Prostate gland (tissue), 2 donors: ENCODE results near the gene CFAP100. TPM values are rescaled to one million over a fixed set of nuclear protein-coding genes. Genes with fewer than 3 reads are reported as not detected.

Source experiments
- DNase-seq: peaks from one replicate; pipeline ENCODE4 v3.0.0-alpha.2; 2019; ENCODE audit warnings: low spot score
- H3K27ac ChIP-seq, 2 donors: fragments of 200-600 bp; sonication (generic); 2 replicates each; pipeline ENCODE4 v1.5.1; 2017 to 2019
- H3K27me3 ChIP-seq: fragments of 200-600 bp; sonication (generic); replicated peaks from 2 replicates; pipeline ENCODE4 v1.5.1; 2019; ENCODE audit not compliant: insufficient read depth
- H3K36me3 ChIP-seq, 2 donors: fragments of 200-600 bp; sonication (generic); 1 replicate in 1 of 2; 2 replicates in 1 of 2; pipeline versions ENCODE4 v1.5.1 to v1.8.1; 2017 to 2019
- H3K4me1 ChIP-seq: fragments of 200-600 bp; sonication (generic); replicated peaks from 2 replicates; pipeline ENCODE4 v1.5.1; 2019
- H3K4me3 ChIP-seq, 2 donors: fragments of 200-600 bp; sonication (generic); 2 replicates each; pipeline ENCODE4 v1.5.1; 2017 to 2019
- H3K9me3 ChIP-seq: fragments of 200-600 bp; sonication (generic); 2 replicates; pipeline ENCODE4 v1.5.1; 2017
- POLR2A ChIP-seq: fragments of 450-650 bp; IDR thresholded peaks from one replicate; pipeline ENCODE4 v1.6.1; 2016; ENCODE audit warnings: antibody characterized with exemption, mild to moderate bottlenecking
- POLR2AphosphoS5 ChIP-seq: sonication (generic); formaldehyde crosslinking; IDR thresholded peaks from one replicate; pipeline ENCODE4 v1.6.1; 2017; ENCODE audit warnings: antibody characterized with exemption
- WGBS: methylation state at CpG from one replicate; pipeline ENCODE4 v1.1.5; 2018; 5-methylcytosine and 5-hydroxymethylcytosine counted together
- intact Hi-C: fragments of 100-400 bp; cut with DNase I; formaldehyde crosslinking; loops from one replicate; pipeline ENCODE4 v1.14.2; 2022
- total RNA-seq, 2 donors: library from RNA; depleted of rRNA; stranded (reverse); fragments of >200 nt; gene quantifications; one replicate each; pipeline ENCODE4 v1.1.0, GENCODE V29; 2016
- TF ChIP-seq, protein P1 (sequence below), 4 experiments: fragments of 200-600 bp in 2 of 4; fragments of 450-650 bp in 2 of 4; sonication (generic) in 2 of 4; IDR thresholded peaks; 1 replicate in 3 of 4; 2 replicates in 1 of 4; pipeline ENCODE4 v1.5.1; 2016 to 2019; ENCODE audit warnings: antibody characterized with exemption in 4 of 4, mild to moderate bottlenecking in 2 of 4, moderate library complexity in 2 of 4

The CFAP100 gene
- total RNA-seq, 2 donors from 2014 or later: 2.3 TPM; not detected in 1

DNA sequence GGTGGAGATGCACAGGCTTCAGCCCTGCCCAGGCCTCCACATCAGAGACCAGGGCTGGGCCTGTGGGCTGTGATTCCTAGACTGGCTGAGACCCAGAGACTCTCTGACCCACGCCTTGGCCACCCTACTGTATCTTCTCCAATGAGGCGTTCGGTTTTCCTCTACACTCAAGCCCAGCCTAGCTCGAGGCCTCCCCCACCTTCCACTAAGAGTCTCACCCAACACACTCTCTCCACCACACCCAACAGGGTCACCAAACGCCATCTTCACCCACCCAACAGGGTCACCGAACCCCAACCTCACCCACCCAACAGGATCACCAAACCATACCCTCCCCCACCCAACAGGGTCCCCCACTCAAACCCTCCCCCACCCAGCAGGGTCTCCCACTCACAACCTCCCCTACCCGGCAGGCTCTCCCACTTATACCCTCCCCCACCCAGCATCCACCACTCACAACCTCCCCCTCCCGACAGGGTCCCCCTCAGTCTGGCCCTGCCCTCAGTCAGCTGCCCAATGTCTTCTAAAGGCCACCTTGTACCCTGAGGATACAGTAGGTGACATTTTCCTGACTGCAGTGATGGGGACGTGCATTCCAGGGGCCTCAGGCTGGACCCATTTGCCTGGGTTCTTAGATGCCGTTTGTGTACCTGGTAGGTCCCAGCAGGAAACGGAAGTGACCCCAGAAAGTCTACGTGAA, 20.4 kb downstream of the CFAP100 start:
- 91% methylated on average over 12 of the region's 12 CpGs for WGBS
- intact Hi-C loops: no loop called here
- Histone ChIP-seq H3K27me3 (peaks cover 14% of the 10 kb centered on the region), H3K4me1 (no peaks in the 10 kb centered on the region), H3K9me3 (no peaks in the 10 kb centered on the region), H3K4me3 (no peak overlapping the region), H3K36me3 (no peaks in the 10 kb centered on the region), H3K27ac (no peak overlapping the region)
- TF ChIP-seq, protein P1, sequence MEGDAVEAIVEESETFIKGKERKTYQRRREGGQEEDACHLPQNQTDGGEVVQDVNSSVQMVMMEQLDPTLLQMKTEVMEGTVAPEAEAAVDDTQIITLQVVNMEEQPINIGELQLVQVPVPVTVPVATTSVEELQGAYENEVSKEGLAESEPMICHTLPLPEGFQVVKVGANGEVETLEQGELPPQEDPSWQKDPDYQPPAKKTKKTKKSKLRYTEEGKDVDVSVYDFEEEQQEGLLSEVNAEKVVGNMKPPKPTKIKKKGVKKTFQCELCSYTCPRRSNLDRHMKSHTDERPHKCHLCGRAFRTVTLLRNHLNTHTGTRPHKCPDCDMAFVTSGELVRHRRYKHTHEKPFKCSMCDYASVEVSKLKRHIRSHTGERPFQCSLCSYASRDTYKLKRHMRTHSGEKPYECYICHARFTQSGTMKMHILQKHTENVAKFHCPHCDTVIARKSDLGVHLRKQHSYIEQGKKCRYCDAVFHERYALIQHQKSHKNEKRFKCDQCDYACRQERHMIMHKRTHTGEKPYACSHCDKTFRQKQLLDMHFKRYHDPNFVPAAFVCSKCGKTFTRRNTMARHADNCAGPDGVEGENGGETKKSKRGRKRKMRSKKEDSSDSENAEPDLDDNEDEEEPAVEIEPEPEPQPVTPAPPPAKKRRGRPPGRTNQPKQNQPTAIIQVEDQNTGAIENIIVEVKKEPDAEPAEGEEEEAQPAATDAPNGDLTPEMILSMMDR (IDR thresholded peaks at IDR 0.05): no peak
- TF ChIP-seq POLR2AphosphoS5 (no peak), POLR2A (no peak)
- no peak for DNase-seq

DNA sequence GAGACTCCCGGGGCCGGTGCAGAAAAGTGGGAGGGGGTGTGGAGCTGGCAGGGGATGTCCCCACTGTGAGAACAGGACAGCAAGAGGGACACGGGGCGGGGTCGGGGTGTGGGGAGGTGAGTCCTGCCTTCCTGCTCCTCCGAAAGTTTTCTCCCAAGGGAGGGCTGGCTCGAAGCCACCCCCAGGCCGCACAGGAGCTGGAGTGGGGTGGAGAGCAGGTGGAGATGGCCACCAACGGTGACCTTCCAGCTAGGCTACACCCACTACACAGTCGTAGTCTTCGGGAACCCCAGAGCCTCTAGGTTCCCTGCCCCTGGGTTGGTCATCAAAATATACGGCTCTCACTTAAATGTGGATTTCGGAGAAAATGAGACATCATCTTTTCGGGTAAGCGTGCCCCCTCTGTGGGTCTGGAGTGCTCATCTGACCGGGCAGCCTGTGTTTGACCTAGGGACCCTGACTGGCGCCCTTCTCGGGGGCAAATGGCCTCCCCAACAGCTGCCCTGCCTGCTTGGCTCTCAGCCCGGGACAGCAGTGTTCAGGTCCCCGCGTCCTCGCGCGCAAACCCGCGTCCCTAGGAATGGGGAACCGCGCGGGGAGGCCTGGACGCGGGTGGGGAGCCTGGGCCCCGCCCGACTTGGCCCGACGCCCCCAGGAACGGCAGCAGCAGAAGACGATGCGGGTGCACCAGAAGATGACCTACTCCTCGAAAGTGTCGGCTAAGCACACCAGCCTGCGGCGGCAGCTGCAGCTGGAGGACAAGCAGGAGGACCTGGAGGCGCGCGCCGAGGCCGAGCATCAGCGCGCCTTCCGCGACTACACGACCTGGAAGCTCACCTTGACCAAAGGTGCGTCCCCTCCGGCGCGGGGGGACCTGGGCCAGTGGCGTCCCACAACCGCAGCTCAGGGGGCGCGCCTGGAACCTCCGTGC, 21.2 kb downstream of the CFAP100 start:
- no peaks in the 10 kb centered on the region for H3K4me1 ChIP-seq
- TF ChIP-seq POLR2AphosphoS5: no peak
- TF ChIP-seq, protein P1 (IDR thresholded peaks at IDR 0.05): no peak
- TF ChIP-seq POLR2A: no peak
- WGBS: 41% methylated on average over 61 of the region's 61 CpGs
- no peaks in the 10 kb centered on the region for H3K9me3 ChIP-seq
- no peak for DNase-seq
- no peaks in the 10 kb centered on the region for H3K36me3 ChIP-seq
- no peak overlapping the region for H3K27ac ChIP-seq
- H3K4me3 ChIP-seq: no peak overlapping the region
- peaks cover 14% of the 10 kb centered on the region for H3K27me3 ChIP-seq
- intact Hi-C loops: no loop called here

DNA sequence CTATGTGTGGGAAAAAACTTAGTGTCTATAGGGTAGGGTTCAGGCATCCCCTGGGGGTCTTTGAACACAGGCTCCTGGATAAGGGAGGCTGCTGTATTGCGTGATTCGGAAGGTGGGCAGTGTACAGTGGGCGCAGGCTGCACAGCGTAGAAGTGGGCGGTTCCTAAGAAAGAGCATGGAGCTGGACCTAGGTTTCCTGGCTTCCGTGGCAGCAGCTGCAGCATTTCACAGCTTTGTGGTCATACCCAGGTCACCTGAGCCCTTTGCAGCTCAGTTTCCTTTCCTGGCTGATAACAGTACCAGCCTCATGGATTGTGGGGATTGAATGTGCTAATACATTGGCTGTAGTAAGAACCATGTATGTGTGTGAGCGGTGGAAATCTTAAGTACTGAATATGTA, 22.2 kb downstream of the CFAP100 start:
- peaks cover 14% of the 10 kb centered on the region for H3K27me3 ChIP-seq
- 83% methylated on average over 7 of the region's 7 CpGs for WGBS
- no peak overlapping the region for H3K27ac ChIP-seq
- no peaks in the 10 kb centered on the region for H3K36me3 ChIP-seq
- intact Hi-C loops: no loop called here
- no peaks in the 10 kb centered on the region for H3K9me3 ChIP-seq
- TF ChIP-seq POLR2AphosphoS5: no peak
- TF ChIP-seq, protein P1 (IDR thresholded peaks at IDR 0.05): no peak
- TF ChIP-seq POLR2A: no peak
- no peak for DNase-seq
- H3K4me1 ChIP-seq: no peaks in the 10 kb centered on the region
- H3K4me3 ChIP-seq: no peak overlapping the region

DNA sequence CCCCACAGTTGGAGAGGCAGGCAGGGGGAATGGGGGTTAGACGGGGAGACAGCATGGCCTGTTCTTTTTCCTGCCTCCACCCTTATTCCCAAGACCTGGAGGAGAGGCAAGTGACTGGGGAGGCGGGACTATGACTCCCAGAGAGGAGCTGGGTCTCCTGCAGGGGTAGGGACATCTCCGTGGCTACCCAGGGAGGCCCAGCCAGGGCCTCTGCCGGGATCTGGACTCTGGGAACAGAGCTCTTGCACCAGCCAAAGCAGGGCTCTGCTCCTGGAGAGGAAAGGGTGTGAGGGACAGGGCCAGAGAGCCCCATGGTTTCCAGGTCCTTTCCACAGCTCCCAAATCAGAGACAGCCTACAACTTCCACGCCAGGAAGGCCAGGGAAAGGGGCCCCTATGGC, 22.8 kb downstream of the CFAP100 start:
- TF ChIP-seq POLR2A (no peak), POLR2AphosphoS5 (no peak)
- TF ChIP-seq, protein P1 (IDR thresholded peaks at IDR 0.05): no peak
- Histone ChIP-seq H3K4me3 (no peak overlapping the region), H3K9me3 (no peaks in the 10 kb centered on the region), H3K36me3 (no peaks in the 10 kb centered on the region), H3K27me3 (peaks cover 14% of the 10 kb centered on the region), H3K27ac (no peak overlapping the region), H3K4me1 (no peaks in the 10 kb centered on the region)
- no peak for DNase-seq
- WGBS: 72% methylated on average over 5 of the region's 5 CpGs
- intact Hi-C loops: no loop called here
